Stimulated activated memory B cell treated with anti-CD40 and anti-IgM and Interleukin-4, amounts not matched to agents 10 μg/mL and 1 μg/mL and 100 μg/mL, for 72 hours (primary cell): ENCODE data around the gene MICALL2.

ENCODE experiments used
- ATAC-seq: fragments of 150-1000 bp; cut with Tn5 transposase; 2 replicates; pipeline ENCODE4 v1.10.0; 2021
- H3K27ac Mint-ChIP-seq: one replicate; pipeline ENCODE4 v1.8.0; 2022; ENCODE audit warnings: mild to moderate bottlenecking, mixed read lengths
- H3K27me3 Mint-ChIP-seq: one replicate; pipeline ENCODE4 v1.8.0; 2022; ENCODE audit warnings: mixed read lengths
- H3K36me3 Mint-ChIP-seq: one replicate; pipeline ENCODE4 v1.8.0; 2022; ENCODE audit warnings: mixed read lengths
- H3K4me1 Mint-ChIP-seq: one replicate; pipeline ENCODE4 v1.8.0; 2022; ENCODE audit warnings: mixed read lengths
- H3K4me3 Mint-ChIP-seq: one replicate; pipeline ENCODE4 v1.8.0; 2022; ENCODE audit warnings: mild to moderate bottlenecking, moderate library complexity, mixed read lengths
- H3K9me3 Mint-ChIP-seq: one replicate; pipeline ENCODE4 v1.8.0; 2022; ENCODE audit warnings: mixed read lengths

The MICALL2 gene

GRCh38 chr7:1385086-1385808, 74.0 kb downstream of the MICALL2 start:
- Mint-ChIP-seq H3K9me3 (peaks cover 7% of the 10 kb centered on the region), H3K36me3 (peaks cover 6% of the 10 kb centered on the region), H3K27me3 (peaks cover 54% of the 10 kb centered on the region), H3K27ac (no peak overlapping the region), H3K4me3 (no peak overlapping the region), H3K4me1 (no peaks in the 10 kb centered on the region)
- ATAC-seq: no peak
